C4-2B (cell line): ENCODE data around the gene ZMYND11.

Experiments used
- ZFX ChIP-seq: fragments of 450-650 bp; IDR thresholded peaks from 2 replicates; pipeline ENCODE4 v1.6.1; 2017
- TF ChIP-seq, protein P1 (sequence below): fragments of 450-650 bp; conservative IDR thresholded peaks from 2 replicates; pipeline ENCODE4 v1.5.1; 2017; ENCODE audit warnings: mild to moderate bottlenecking

DNA sequence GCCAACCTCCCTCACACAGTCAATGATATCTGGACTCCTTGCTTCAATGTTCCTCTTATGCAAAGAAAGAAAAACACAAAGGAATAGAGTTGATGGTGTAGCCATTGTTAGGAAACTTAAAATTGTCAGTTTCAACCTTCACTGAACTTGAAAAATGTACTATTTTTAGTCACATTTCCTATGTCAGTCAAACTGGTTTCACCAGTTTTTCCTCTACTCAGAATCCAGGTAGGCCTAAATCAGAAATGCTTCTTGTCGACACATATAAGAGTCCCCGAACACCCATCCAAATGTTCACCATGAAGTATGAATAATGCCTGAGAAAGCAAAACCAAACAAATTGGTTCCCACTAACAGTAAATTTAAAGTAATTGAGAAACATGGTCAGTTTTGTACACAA is 42.4 kb upstream of the ZMYND11 start:
- TF ChIP-seq, protein P1, sequence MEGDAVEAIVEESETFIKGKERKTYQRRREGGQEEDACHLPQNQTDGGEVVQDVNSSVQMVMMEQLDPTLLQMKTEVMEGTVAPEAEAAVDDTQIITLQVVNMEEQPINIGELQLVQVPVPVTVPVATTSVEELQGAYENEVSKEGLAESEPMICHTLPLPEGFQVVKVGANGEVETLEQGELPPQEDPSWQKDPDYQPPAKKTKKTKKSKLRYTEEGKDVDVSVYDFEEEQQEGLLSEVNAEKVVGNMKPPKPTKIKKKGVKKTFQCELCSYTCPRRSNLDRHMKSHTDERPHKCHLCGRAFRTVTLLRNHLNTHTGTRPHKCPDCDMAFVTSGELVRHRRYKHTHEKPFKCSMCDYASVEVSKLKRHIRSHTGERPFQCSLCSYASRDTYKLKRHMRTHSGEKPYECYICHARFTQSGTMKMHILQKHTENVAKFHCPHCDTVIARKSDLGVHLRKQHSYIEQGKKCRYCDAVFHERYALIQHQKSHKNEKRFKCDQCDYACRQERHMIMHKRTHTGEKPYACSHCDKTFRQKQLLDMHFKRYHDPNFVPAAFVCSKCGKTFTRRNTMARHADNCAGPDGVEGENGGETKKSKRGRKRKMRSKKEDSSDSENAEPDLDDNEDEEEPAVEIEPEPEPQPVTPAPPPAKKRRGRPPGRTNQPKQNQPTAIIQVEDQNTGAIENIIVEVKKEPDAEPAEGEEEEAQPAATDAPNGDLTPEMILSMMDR: no peak
- TF ChIP-seq ZFX: no peak
